ENCODE results near the gene ARRDC2. TPM values are rescaled to one million over a fixed set of nuclear protein-coding genes. Genes with fewer than 3 reads are reported as not detected.

ARRDC2 gene
- total RNA-seq, 1 donor from 2014 or later: 68.1 TPM

DNA sequence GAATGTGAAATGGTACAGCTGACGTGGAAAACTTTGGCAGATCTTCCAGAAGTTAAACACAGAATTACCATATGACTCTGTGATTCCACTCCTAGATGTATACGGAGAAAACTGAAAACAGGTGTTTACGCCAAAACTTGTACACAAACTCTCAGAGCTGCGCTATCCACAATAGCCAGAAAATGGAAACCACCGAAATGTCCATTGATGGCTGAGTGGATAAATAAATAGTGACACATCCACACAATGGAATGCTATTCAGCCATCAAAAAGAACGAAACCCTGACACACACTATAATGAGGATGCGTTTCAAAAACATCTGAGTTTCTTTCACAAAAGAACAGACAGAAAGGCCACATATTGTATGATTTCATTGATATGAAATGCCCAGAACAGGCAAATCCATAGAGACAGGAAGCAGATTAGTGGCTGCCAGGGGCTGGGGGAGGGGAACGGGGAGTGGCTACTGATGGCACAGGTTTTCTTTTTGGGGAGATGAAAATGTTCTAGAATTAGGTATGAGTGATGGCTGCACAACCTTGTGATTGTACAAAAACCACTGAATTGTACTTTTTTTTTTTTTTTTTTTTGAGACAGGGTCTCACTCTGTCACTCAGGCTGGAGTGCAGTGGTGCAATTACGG, 45.7 kb downstream of the ARRDC2 start:
- intact Hi-C loops (cut with micrococcal nuclease): no loop called here

DNA sequence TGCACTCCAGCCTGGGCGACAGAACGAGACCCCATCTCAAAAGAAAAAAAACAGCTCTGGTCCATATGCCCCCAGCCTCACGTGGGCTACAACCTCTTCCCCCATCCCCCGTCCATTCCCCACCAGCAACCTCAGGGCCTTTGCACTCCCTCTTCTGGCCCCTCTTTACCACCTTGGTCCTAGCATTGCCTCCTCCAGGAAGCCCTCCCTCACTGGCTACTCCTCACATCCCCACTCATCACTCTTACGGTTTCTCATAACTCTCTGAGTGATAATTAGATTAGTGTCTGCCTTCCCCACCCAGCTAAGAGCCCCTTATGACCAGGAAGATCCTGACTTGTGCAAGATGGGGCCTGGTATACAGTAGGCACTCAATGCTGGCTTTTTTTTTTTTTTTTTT, 48.0 kb downstream of the ARRDC2 start:
- intact Hi-C loops (cut with micrococcal nuclease): no loop called here

DNA sequence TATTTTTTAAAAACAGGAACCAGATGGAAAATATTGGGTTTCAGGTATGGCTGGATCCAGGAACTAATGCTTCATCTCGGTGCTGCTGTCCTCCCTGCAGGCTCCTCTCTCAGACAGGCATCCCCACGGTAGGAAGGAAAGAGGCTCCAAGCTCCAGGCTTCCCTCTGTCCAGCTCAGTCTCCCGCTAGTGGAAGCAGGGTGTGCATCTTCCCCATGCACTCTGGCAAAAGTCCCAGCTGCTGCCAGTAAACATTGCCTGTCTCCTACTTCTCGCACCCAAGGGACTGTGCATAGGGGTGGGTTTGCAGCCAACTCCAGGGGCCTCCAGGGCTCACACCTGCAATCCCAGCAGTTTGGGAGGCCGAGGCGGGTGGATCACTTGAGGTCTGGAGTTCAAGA, 49.6 kb downstream of the ARRDC2 start:
- intact Hi-C loops (cut with micrococcal nuclease): no loop called here

DNA sequence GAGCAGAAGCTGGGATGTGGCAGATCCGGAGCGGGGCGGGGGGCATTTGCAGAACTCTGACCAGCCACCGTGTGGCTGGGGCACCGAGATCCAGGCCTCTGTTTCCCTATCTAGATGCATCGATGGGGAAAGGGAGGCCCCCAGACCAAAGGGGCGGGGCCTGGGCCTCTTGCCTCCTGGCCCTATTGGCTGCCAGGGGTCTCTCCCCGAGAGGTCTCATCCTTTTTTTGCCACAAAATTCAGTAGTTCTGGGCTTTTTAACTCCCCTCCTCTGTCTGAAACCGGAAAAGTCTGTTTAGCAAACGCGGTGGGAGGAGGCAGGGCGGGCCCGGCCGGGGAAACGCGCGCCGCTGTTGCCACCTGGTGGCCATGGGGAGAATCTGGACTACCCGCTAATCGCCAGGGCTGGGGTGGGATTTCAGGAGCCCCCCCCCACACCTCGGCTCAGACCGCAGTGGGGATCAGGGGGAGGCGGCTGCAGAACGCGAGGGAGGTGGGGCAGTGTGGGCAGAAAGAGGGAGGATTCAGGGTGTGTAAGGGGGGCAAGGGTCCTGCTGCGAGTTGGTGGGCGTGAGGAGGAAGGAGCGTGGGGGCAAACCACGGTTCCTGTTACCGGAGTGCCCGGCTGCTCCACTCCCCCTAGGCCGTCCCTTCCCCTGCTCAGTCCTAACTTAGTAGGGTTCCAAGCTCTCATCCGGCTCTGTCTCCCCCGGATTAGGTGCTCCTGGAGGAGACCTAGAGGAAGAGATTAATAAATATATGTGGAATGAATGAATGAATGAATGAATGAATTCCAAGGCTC, 50.4 kb downstream of the ARRDC2 start:
- intact Hi-C loops (cut with micrococcal nuclease): loop anchor here (1.0 to 2.0 kb wide), 5 partner anchors 14 to 120 kb away; no protein-coding TSS in a partner anchor

DNA sequence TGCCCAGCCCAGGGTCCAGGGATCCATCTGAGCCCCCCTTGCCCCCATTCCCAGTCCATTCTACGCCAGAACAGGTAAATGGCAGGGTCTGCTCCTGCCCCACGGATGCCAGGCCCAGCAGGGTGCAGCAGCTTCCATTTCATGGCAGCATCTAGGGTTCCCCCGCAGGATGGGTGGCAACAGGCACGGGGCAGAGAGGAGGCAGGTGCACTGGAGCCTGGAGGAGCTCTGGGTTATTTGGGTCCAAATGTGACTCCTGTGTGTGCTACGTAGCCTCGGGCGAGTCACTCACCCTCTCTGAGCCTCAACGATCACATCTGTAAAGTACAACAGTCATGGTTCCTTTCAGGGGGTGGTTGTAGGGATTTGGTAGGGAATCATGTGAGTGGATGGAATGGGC, 51.3 kb downstream of the ARRDC2 start:
- intact Hi-C loops (cut with micrococcal nuclease): loop anchor here (2.0 kb wide), 2 partner anchors 14 to 112 kb away; no protein-coding TSS in a partner anchor

DNA sequence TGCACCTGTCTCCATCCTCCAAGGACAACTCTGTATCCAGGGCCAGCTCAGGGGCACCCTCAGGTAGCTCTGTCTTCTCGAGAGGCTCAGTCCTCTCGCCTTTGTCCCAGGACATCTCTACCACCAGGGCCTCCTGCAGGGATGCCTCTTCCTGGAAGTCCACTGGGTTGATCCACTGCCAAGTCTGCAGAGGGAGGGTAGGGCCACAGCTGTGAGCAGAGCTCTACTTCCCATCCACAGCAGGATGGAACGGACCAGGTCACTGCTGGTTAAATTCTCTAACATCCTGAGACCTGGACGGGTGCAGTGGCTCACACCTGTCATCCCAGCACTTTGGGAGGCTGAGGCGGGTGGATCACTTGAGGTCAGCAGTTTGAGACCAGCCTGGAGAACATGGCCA, 51.9 kb downstream of the ARRDC2 start:
- intact Hi-C loops (cut with micrococcal nuclease): loop anchor here (2.0 to 5.0 kb wide), 3 partner anchors 15 to 192 kb away; no protein-coding TSS in a partner anchor

DNA sequence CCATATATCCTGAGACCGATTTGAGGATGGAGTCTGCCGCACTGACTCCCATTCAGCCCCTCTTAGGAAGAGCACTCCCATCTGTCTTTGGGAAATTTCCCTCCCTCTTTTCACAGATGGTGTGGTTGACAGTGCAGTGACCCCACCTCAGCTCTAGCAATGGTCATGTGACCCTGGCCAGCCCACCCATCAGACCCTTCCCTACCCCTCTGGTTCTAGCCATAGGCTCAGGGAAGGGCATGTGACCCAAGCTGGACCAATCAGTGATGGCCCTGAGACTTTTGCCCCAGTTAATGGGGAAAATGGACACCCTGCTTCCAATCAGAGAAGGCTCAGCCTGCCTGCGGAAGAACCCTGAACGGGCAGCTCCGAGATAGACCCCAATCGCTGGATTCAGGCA, 52.5 kb downstream of the ARRDC2 start:
- intact Hi-C loops (cut with micrococcal nuclease): loop anchor here (5.0 kb wide), 1 partner anchor 192 kb away; no protein-coding TSS in a partner anchor

DNA sequence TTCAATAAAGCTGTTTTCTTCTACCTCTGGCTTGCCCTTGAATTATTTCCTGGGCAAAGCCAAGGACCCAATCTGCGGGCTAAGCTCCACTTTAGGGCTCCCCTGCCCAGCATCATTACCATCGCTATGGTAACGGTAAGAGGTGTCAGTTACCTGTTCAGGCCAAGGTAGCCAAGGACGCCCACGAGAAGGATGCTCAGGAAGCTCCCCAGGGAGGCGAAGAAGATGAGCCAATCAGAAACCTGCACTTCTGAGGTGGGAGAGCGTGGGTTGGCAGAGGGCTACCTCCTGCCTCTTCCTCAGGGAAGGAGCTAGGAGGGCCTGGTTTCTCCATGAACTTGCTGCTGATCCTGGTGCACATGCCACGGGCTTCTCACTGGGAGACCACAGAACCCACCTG, 54.1 kb downstream of the ARRDC2 start:
- intact Hi-C loops (cut with micrococcal nuclease): loop anchor here (5.0 kb wide), 1 partner anchor 190 kb away; no protein-coding TSS in a partner anchor

DNA sequence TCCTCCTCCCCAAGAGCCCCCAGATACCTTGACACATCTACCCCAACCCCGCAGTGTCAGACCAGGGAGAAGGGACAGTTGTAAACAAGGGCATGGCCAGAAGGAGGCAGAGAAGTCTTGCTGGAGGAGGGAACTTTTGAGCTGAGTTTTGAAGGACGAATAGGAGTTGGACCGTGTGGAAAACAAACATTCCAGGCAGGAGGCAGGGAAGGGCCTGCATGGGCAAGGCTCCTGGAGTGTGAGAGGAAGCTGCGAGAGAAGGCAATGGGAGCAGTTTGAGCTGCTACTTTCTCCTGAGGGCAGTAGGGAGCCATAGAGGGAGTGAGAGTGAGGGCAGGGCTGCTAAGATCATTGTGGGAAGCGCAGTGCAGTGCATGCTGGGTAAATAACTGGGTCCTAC, 55.5 kb downstream of the ARRDC2 start:
- intact Hi-C loops (cut with micrococcal nuclease): loop anchor here (5.0 kb wide), 1 partner anchor 189 kb away; no protein-coding TSS in a partner anchor

Other genes starting within 250 kb of the ARRDC2 start
- gene B3GNT3, start 213.0 kb upstream of the ARRDC2 start, total RNA-seq: 0.61 and 0.90 TPM in 2 replicates
- 11.8 and 13.9 TPM in 2 replicates for gene INSL3, start 186.7 kb upstream of the ARRDC2 start, total RNA-seq
- 336 and 345 TPM in 2 replicates for gene JAK3, start 160.2 kb upstream of the ARRDC2 start, total RNA-seq
- 2,028 and 2,084 TPM in 2 replicates for gene RPL18A, start 148.3 kb upstream of the ARRDC2 start, total RNA-seq
- 1.6 and 2.2 TPM in 2 replicates for gene SLC5A5, start 136.2 kb upstream of the ARRDC2 start, total RNA-seq
- gene CCDC124, start 75.2 kb upstream of the ARRDC2 start, total RNA-seq: 64.3 and 72.2 TPM in 2 replicates
- 0.20 TPM in 1 of 2 replicates, not detected in the other for gene KCNN1, start 41.1 kb upstream of the ARRDC2 start, total RNA-seq
- gene IL12RB1, start 78.8 kb downstream of the ARRDC2 start, total RNA-seq: 128 and 131 TPM in 2 replicates
- gene MAST3, start 89.6 kb downstream of the ARRDC2 start, total RNA-seq: 38.9 and 39.0 TPM in 2 replicates
- gene PIK3R2, start 145.0 kb downstream of the ARRDC2 start, total RNA-seq: 13.0 and 14.6 TPM in 2 replicates
- gene IFI30, start 165.6 kb downstream of the ARRDC2 start, total RNA-seq: 133 and 143 TPM in 2 replicates
- 10.3 and 11.9 TPM in 2 replicates for gene MPV17L2, start 185.0 kb downstream of the ARRDC2 start, total RNA-seq
- gene RAB3A, start 195.9 kb downstream of the ARRDC2 start, total RNA-seq: 3.6 and 4.8 TPM in 2 replicates
- not detected in 2 replicates for gene PDE4C, start 218.3 kb downstream of the ARRDC2 start, total RNA-seq